Inferior parietal cortex (tissue), 1 donor: ENCODE measurements around the gene ACSL5.
"Not testable (repeated sequence)": the region's sequence is repeated elsewhere in the genome, so short reads cannot be mapped to it uniquely, and the experiment has no call there.

Experiments used
- DNase-seq: peaks from one replicate; pipeline ENCODE4 v3.0.0-alpha.2; 2016; ENCODE audit errors: extremely low spot score

The ACSL5 gene

DNA sequence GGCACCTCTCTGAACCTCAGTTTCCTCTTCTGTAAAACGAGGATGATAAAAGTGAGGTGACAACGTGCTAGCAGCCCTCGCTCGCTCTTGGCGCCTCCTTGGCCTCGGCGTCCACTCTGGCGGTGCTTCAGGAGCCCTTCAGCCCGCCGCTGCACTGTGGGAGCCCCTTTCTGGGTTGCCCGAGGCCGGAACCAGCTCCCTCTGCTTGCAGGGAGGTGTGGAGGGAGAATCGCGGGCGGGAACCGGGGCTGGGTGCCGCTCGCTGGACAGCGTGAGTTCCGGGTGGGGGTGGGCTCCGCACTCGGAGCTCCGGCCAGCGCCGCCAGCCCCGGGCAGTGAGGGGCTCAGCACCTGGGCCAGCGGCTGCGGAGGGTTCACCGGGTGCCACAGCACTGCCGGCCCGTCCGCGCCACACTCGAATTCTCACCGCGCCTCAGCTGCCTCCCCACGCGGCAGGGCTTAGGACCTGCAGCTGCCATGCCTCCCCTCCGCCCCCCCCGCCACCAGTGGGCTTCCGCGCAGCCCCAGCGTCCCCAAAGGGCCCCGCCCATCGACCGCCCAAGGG, 24.3 kb upstream of the ACSL5 start:
- DNase-seq: no peak

DNA sequence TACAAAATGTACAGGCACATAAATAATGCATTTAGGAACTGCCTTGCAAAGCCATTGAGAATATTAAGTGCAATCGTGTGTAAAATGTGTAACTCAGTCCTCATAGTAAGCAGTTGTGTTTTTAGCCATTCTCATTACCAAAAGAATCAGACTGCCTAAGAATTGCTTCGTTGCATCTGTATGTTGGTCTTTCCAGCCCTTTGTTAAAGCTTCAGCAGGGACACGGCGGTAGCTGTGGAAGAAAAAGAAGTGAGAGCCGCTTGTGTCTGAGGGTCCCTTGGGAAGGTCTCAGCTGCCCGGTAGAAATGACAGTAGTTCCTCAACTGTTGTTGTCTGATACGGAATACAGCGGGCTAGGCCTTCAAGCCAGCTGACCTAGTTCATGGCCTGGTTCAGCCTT, 22.8 kb upstream of the ACSL5 start:
- no peak for DNase-seq

DNA sequence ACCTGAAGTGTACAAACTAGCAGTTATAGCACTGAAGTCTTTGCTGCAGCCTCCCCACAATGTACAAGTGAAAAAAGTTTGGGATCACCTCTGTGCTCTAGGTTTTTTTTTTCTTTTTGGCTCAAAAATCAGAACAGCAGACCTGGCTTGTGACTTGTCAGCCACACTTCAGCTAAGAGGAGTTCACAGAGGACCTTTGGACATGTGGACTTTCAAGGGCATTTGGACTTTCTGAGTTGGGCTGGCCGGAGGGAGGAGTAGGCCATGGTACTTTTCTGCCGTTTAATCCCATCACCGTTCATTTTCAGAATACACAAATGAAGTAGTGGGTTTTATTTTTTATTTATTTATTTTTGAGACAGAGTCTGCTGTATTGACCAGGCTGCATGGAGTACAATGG, 21.9 kb upstream of the ACSL5 start:
- no peak for DNase-seq

DNA sequence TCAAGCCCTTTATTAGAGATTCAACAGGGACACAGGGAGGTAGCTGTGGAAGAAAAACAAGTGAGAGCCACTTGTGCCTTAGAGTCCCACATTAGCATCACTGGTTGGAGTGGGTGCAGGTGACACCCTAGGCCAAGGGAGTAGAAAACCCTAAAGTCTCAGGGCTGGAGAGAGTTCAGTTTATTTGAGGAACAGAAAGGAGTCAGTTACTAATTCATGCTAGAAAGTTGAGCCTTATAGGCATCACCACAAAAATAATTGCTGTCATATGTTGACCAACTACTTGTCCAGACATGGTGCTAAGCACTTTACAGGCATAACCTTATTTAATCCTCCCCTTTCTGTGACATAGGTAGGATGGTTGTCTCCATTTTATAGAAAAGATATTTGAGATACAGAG, 20.9 kb upstream of the ACSL5 start:
- DNase-seq: no peak

DNA sequence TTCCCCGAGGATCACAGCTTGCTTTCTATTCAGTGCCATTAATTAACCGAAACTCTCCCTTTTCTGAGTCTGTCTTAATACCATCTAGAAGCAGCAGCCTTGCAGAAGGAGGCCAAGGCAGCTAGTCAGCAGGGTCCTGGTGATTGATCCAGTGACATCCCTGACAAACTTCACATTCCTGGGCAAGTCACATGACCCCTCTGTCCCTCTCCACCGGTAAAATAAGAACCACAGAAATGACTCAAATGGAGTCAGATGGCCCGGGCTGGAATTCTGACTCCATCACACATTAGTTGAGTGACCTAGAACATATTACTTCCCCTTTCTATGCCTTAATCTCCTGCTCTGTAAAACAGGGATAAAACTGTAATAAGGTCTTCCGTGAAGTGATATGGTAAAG, 17.2 kb upstream of the ACSL5 start:
- DNase-seq: no peak

DNA sequence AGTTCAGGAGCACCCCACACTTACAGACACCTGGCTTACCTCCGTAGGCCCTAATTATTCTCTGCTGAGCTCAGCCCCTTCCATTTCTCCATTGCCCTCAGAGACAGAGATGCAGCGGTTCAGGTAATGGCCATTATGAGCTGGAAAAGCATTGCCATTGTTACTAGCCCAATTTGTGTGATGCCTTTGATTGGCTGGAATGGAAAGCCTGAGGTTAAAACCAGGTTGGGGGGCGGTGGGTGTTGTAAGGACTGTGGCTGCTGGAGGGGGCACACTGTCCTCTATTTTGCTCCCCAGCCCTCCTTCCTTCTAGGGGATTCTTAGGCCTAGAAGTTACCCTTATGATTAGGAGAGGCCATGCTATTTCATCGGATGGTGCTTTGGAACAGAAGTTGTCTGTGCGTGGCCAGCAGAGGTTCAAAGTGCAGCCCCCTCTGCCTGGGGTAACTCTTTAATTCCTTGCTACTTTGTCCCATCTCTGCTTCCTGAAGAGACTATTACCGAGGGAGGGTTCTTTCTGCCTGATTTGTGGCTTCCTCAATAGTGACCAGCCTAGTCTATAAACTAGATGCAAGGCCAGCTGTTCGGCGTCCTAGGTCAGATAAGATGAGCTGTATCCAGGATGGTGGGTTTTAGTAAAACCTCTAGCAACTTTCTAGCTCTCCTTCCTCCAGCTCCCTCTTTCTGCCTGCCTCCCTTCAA, 14.2 kb upstream of the ACSL5 start:
- DNase-seq: no peak

DNA sequence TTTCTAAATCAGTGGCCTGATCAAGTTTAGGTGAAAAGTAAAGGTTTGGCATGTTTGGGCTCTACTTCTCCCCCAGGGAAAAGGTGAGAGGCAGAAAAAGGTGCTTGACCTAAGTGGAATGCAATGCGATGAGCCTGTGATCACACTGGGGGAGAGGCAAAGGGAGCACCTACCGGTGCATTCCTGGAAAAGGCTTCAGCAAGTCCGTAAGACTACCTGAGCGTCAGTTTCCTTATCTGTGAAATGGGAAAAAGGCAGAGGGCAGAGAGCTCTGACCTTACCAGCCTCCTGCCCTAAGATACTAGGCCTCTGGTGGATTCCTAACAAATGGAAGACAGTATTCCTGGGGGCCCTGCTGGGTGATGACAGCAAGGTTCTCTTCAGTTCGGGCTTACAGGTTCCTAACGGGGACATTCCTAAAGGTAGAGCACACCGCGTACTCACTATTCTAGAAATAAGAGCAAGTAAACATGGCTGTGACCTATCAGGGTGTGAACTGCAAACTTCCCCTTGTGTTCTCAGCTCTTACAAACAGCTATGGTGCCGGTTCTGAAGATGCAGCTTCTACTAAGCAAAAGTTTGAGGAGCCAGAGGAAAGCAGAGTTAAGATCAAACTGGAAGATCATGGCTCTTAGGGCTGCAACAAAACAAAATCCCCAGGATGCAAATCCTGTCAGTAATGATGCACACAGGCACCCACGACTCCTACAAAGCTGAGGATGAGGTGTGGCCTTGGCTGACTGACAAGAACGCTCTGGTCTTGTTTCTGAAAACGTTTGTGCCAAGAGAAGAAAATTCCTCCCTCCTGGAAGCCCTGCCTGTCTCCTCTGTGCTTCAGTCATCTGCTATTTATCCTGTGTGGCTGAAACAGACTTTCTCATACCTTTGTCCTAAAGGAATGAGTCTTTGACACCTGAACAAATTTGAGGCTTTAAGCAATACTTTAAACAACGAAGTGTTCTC, 13.3 kb upstream of the ACSL5 start:
- peak; percentile 27 for DNase-seq

DNA sequence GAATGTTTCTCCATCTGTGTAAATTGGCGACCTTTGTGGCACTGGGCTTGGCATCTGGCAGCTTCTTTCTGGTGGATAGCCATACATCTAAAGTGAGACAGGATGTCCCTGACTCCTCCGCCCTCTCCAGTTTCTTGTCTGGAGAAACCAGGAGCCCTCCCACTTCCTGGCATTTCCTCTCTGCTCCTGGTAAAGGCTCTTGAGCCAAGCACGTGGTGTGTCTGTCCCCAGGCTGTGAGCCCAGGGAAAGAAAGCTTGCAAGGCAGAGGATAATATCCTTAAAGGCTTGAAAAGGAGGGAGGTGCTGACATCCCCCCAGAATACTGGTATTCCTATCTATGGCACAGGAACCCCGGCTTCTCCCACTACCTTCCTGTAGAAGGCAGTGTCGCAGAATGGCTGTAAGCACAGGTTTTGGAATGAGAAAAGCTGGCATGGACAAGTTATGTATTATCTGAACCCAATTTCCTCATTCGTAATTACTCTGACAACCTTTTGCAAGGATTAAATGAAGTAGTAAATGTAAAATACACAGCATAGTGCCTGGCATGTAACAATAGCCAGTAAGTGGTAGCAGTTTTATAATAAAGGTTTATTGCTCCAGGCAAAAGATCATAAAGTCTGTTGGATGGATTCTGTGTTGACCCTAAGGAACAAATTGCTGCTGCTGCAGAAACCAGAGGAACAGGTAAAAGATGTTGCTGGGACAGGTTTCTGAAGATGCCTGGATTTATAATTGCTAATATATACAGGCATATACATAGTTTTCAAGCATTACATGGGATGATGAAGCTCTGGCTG, 11.8 kb upstream of the ACSL5 start:
- no peak for DNase-seq

DNA sequence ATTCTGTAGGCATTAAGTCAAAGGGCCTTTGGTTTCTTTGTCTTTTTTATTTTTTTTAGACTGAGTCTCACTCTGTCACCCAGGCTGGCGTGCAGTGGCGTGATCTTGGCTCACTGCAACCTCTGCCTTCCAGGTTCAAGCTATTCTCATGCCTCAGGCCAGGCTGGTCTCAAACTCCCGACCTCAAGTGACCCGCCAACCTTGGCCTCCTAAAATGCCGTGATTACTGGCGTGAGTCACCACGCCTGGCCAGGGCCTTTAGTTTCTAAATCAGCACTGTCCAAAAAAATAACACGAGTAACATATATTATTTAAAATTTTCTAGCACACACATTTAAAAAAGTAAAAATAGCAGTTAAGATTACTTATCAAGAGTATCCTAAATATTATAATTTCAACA, 11.1 kb upstream of the ACSL5 start:
- DNase-seq: no peak

DNA sequence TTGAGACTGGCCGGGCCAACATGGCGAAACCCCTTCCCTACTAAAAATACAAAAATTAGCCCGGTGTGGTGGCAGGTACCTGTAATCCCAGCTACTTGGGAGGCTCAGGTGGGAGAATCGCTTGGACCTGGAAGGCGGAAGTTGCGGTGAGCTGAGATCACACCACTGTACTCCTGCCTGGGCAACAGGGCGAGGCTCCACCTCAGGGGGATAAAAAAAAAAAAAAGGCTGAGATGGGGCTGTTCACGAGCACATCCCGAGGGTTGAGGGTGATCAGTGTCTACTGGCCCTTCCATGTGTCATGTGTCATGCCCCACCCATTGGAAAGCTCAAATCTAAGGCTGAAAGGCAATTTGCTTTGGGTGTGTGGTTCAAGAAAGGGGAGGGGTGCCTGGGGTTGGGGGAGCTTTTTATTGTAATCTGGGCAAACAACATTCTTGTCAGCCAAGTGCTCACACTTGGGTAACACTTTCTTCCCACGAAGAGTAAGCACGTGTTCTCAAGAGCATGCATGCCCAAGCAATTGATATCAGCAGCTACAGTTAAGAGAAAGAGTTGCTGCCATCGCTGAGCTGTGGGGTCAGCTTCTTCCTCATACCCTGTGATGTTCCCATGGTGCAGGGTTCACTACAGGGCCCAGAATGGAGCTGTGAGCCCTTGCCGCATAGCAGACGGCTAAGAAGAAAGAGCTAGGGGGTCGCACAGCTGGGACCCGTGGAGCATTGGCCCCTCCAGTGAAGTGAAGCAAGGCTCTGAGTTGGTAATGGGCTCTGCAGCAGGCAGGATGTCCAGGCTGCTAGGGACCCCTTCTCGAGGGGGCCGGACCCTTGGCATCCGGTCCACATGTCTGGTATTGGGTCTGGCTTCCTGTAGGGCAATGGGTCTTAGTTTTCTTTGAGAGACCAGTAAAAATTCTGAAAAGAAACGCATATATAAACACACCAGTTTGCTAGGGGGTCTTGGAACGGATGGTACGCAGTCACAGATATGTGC, 9.9 kb upstream of the ACSL5 start:
- no peak for DNase-seq

DNA sequence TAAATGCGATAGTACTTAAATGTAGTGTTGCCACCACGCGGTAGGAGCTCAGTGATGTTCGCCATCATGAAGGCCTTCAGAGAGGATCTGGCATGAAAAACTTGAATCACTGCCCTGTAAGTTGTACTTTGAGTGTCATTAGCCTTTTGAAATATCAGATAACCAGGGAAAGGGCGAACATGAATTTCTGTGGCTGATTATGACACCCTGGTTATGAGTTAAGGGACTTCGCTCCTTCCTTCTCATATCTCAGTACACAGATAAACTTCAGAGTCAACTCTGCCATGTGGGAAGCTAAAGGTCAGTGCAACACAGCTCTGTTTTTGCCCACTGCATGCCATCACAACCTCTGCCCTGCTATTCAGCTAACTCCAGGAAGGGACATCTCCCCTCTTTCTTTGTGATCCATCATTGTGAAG, 8.9 kb upstream of the ACSL5 start:
- no peak for DNase-seq

DNA sequence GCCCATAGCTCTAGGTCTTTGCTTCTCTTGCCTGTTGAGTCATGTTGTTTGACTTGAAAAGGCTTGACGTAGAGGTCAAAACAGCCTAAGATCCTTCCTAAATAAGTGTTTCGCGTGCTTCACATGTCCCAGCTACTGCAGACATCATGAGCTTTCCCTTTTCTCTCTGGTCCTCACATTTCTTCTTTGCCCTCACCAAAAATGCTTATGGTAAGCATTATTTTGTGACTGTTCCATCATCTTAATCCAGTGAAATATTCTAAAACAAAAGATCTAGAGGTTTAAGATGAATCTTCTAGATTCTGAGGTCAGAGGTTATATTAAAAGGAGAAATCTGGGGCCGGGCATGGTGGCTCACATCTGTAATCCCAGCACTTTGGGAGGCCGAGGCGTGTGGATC, 8.5 kb upstream of the ACSL5 start:
- DNase-seq: no peak

DNA sequence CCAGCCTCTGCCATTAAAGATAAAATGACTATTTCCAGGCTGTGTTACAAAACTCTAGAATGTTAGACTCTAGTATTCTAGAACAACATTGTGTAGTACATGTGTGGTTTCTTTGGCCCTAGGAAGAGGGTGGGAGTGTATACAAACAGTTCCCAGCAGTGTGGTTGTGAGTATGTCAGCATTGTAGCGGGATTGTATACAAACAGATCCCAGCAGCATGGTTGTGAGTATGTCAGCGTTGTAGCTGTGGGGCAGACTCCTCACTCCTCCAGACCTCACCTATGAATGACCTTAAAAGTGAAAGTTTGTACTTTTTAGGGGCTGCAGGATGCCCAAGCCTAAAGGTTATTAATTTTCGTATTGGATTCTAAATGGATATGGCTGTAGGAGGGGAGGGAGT, 6.9 kb upstream of the ACSL5 start:
- no peak for DNase-seq

DNA sequence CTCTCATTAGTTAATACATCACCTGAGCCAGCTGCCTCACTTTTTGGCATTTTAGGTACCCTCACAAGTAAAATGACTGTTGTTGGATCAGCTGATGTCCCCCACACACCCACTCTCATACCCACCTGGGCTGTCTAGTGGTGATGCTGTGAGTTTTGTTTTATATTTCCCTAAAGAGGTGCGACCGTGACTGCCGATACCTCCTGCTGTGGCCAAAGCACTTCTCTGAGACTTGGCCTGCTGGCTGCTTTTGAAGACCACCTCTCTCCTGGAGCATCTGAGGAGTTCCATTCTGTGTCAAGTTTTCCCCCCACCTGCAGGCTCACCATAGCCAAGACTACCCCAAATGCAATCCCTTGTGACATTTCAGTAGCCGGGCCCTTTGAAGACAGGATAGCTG, 6.4 kb upstream of the ACSL5 start:
- no peak for DNase-seq

DNA sequence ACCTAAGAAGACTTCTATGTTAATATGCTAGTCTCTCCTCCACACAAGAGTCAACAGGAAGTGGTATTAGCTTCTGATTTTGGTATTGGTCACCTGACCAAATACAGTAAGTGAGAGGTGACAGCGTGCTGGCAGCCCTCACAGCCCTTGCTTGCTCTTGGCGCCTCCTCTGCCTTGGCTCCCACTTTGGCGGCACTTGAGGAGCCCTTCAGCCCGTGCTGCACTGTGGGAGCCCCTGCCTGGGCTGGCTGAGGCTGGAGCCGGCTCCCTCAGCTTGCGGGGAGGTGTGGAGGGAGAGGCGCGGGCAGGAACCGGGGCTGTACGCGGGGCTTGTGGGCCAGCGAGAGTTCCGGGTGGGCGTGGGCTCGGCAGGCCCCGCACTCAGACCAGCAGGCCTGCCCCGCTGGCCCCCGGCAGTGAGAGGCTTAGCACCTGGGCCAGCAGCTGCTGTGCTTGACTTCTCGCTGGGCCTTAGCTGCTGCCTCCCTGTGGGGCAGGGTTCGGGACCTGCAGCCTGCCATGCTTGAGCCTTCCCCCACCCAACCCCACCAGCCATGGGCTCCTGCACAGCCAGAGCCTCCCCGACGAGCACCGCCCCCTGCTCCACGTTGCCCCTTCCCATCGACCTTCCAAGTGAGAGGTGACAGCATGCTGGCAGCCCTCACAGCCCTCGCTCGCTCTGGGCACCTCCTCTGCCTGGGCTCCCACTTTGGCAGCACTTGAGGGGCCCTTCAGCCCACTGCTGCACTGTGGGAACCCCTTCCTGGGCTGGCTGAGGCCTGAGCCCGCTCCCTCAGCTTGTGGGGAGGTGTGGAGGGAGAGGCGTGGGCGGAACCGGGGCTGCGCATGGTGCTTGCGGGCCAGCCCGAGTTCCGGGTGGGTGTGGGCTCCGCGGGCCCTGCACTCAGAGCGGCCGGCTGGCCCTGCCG, 4.2 kb upstream of the ACSL5 start:
- no peak for DNase-seq

DNA sequence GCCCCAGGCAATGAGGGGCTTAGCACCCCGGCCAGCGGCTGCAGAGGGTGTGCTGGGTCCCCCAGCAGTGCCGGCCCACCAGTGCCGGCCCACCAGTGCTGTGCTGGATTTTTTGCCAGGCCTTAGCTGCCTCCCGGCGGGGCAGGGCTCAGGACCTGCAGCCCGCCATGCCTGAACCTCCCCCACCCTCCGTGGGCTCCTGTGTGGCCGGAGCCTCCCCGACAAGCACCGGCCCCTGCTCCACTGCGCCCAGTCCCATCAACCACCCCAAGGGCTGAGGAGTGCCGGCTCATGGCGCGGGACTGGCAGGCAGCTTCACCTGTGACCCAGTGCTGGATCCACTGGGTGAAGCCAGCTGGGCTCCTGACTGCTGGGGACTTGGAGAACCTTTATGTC, 3.5 kb upstream of the ACSL5 start:
- DNase-seq: no peak

DNA sequence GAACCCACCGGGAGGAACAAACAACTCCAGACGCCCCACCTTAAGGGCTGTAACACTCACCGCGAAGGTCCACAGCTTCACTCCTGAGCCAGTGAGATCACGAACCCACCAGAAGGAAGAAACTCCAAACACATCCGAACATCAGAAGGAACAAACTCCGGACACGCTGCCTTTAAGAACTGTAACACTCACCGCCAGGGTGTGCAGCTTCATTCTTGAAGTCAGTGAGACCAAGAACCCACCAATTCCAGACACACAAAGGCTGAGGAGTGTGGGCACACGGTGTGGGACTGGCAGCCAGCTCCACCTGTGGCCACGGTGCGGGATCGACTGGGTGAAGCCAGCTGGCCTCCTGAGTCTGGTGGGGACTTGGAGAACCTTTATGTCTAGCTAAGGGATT, 2.6 kb upstream of the ACSL5 start:
- DNase-seq: not testable (repeated sequence)

DNA sequence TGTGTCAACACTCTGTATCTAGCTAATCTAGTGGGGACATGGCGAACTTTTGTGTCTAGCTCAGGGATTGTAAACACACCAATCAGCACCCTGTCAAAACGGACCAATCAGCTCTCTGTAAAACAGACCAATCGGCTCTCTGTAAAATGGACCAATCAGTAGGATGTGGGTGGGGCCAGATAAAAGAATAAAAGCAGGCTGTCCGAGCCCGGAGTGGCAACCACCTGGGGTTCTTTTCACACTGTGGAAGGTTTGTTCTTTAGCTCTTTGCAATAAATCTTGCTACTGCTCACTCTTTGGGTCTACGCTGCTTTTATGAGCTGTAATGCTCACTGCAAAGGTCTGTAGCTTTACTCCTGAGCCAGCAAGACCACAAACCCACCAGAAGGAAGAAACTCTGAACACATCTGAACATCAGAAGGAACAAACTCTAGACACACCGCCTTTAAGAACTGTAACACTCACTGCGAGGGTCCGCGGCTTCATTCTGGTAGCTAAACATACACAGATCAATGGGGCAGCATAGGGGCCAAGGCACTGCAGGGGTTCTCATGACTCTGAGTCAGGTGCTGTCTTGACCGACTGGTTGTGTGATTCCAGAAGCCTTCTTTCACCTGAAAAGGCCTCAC, 1.6 kb upstream of the ACSL5 start:
- not testable (repeated sequence) for DNase-seq
